A549 (cell line): ENCODE measurements around the gene TEP1. TPM values are rescaled to one million over a fixed set of nuclear protein-coding genes. Genes with fewer than 3 reads are reported as not detected.

Experiments used
- ATAC-seq, 2 experiments: fragments of 200-7000 bp in 1 of 2; fragments of >200 bp in 1 of 2; cut with Nextera tagmentation in 1 of 2; cut with Tn5 transposase in 1 of 2; 3 replicates each; pipeline versions ENCODE4 v1.8.0 to v1.9.1; 2018 to 2020; ENCODE audit warnings: mild to moderate bottlenecking in 1 of 2, moderate library complexity in 1 of 2
- CTCF ChIA-PET: fragments of 300-600 bp; sonication (Branson Sonifier 250); formaldehyde crosslinking; extraction: SDS; loops from one replicate; lab custom pipeline; 2021; ENCODE audit warnings: antibody characterized with exemption, inconsistent platforms; lab: Yijun Ruan, JAX
- POLR2A ChIA-PET: fragments of 350-600 bp; formaldehyde crosslinking; extraction: SDS; loops from one replicate; lab custom pipeline; 2021; ENCODE audit warnings: antibody characterized with exemption, inconsistent platforms; lab: Yijun Ruan, JAX
- DNase-seq, 2 experiments: peaks; one replicate each; pipeline versions ENCODE4 v3.0.0 to v3.0.0-alpha.2; 2011 to 2016; ENCODE audit warnings: low read depth in 1 of 2, low spot score in 1 of 2
- FAIRE-seq: peaks from 2 replicates; lab custom pipeline; 2011; peaks lifted over from hg19 to GRCh38; lab: Jason Lieb, UNC
- H3K27ac ChIP-seq, 2 experiments: fragments of >200 bp; sonication (Bioruptor Twin); formaldehyde crosslinking; 3 replicates each; pipeline ENCODE4 v1.5.1; 2016 to 2017
- H3K4me1 ChIP-seq: fragments of >200 bp; sonication (Bioruptor Twin); formaldehyde crosslinking; 3 replicates; pipeline ENCODE4 v1.6.1; 2016
- H3K4me2 ChIP-seq: fragments of >200 bp; sonication (Bioruptor Twin); formaldehyde crosslinking; 3 replicates; pipeline ENCODE4 v1.6.1; 2016
- H3K4me3 ChIP-seq: fragments of >200 bp; sonication (Bioruptor Twin); formaldehyde crosslinking; 3 replicates; pipeline ENCODE4 v1.5.1; 2016
- H3K9me3 ChIP-seq: fragments of >200 bp; sonication (Bioruptor Twin); formaldehyde crosslinking; 3 replicates; pipeline ENCODE4 v1.6.1; 2016
- BHLHE40 ChIP-seq: IDR thresholded peaks from 2 replicates; pipeline ENCODE4 v1.6.1; 2012; ENCODE audit warnings: low read depth, low read length, inconsistent platforms
- CBX2 ChIP-seq: fragments of 200-600 bp; sonication (generic); IDR thresholded peaks from 2 replicates; pipeline ENCODE4 v1.6.1; 2016; ENCODE audit warnings: low read depth, mild to moderate bottlenecking, borderline replicate concordance
- CBX8 ChIP-seq: fragments of 200-600 bp; sonication (generic); IDR thresholded peaks from 2 replicates; pipeline ENCODE4 v1.6.1; 2016
- EP300 ChIP-seq, 2 experiments: fragments of >200 bp; sonication (Bioruptor Twin); formaldehyde crosslinking; IDR thresholded peaks; 2 replicates in 1 of 2; 3 replicates in 1 of 2; pipeline ENCODE4 v1.6.1; 2016 to 2017
- ESRRA ChIP-seq: fragments of 150-350 bp; IDR thresholded peaks from 2 replicates; pipeline ENCODE4 v1.6.1; 2014; ENCODE audit warnings: mild to moderate bottlenecking, low read length, borderline replicate concordance
- FOSB ChIP-seq: fragments of 250-450 bp; sonication (Bioruptor Pico); IDR thresholded peaks from 2 replicates; pipeline ENCODE4 v1.5.0; 2020; ENCODE audit warnings: mild to moderate bottlenecking, moderate library complexity
- HDAC2 ChIP-seq: fragments of 200-600 bp; sonication (generic); IDR thresholded peaks from 2 replicates; pipeline ENCODE4 v1.6.1; 2016
- HEYL ChIP-seq: fragments of 250-450 bp; sonication (Bioruptor Pico); IDR thresholded peaks from 2 replicates; pipeline ENCODE4 v1.8.0; 2021; ENCODE audit warnings: mild to moderate bottlenecking, moderate library complexity
- HOXB13 ChIP-seq: fragments of 250-450 bp; sonication (Bioruptor Pico); IDR thresholded peaks from 2 replicates; pipeline ENCODE4 v1.5.0; 2020; ENCODE audit warnings: low read depth, mild to moderate bottlenecking, moderate library complexity
- JUN ChIP-seq, 2 experiments: fragments of >200 bp; sonication (Bioruptor Twin); formaldehyde crosslinking; IDR thresholded peaks; 2 replicates in 1 of 2; 3 replicates in 1 of 2; pipeline ENCODE4 v1.6.1; 2016 to 2017
- MAFK ChIP-seq: fragments of 450-650 bp; IDR thresholded peaks from 2 replicates; pipeline ENCODE4 v1.6.1; 2014; ENCODE audit not compliant: partially characterized antibody
- POLR2A ChIP-seq: IDR thresholded peaks from 2 replicates; pipeline ENCODE4 v1.6.1; 2012; ENCODE audit warnings: mild to moderate bottlenecking, low read length
- RAD21 ChIP-seq, 2 experiments: fragments of >200 bp in 1 of 2; sonication (Bioruptor Twin) in 1 of 2; formaldehyde crosslinking in 1 of 2; IDR thresholded peaks in 1 of 2; conservative IDR thresholded peaks in 1 of 2; 2 replicates in 1 of 2; 3 replicates in 1 of 2; pipeline ENCODE4 v1.6.1; 2012 to 2018; ENCODE audit warnings: inconsistent platforms in 1 of 2
- RARB ChIP-seq: fragments of 250-450 bp; sonication (Bioruptor Pico); IDR thresholded peaks from 2 replicates; pipeline ENCODE4 v1.8.0; 2021; ENCODE audit warnings: mild to moderate bottlenecking, moderate library complexity
- RCOR1 ChIP-seq: fragments of 150-350 bp; IDR thresholded peaks from 2 replicates; pipeline ENCODE4 v1.6.1; 2014; ENCODE audit warnings: antibody characterized with exemption, low read length, low read depth
- RNF2 ChIP-seq: fragments of 200-600 bp; sonication (generic); IDR thresholded peaks from 2 replicates; pipeline ENCODE4 v1.6.1; 2016; ENCODE audit warnings: low read depth, mild to moderate bottlenecking, antibody characterized with exemption, moderate library complexity, borderline replicate concordance
- ZC3H11A ChIP-seq: fragments of 450-650 bp; IDR thresholded peaks from 2 replicates; pipeline ENCODE4 v1.6.1; 2014; ENCODE audit warnings: antibody characterized with exemption, mild to moderate bottlenecking
- ZFP36 ChIP-seq: fragments of 450-650 bp; IDR thresholded peaks from 2 replicates; pipeline ENCODE4 v1.6.1; 2014; ENCODE audit warnings: borderline replicate concordance; ENCODE audit not compliant: partially characterized antibody
- ZNF302 ChIP-seq: fragments of 250-450 bp; sonication (Bioruptor Pico); IDR thresholded peaks from 2 replicates; pipeline ENCODE4 v1.9.0; 2021; ENCODE audit warnings: inconsistent platforms, mild to moderate bottlenecking, moderate library complexity
- WGBS: methylation state at CpG from one replicate; pipeline ENCODE4 v1.1.6; 2017; ENCODE audit errors: missing lambda C conversion rate; 5-methylcytosine and 5-hydroxymethylcytosine counted together
- polyA plus RNA-seq, 4 experiments: library from polyadenylated mRNA; depleted of rRNA in 3 of 4; stranded (reverse); fragments of >200 nt; fragmentation: RNase III in 1 of 4; extraction: RNeasy Plus Mini Kit Qiagen cat#74134 plus additional on column Dnase treatment in 1 of 4; gene quantifications; 2 replicates in 3 of 4; 3 replicates in 1 of 4; pipeline ENCODE4 v1.2.3, GENCODE V29; 2011 to 2017
- TF ChIP-seq, protein P1 (sequence below): fragments of 250-450 bp; sonication (Bioruptor Pico); IDR thresholded peaks from 2 replicates; pipeline ENCODE4 v1.5.0; 2021; ENCODE audit warnings: mild to moderate bottlenecking, moderate library complexity, borderline replicate concordance
- TF ChIP-seq, protein P2 (sequence below): fragments of >200 bp; sonication (Bioruptor Twin); formaldehyde crosslinking; IDR thresholded peaks from 3 replicates; pipeline ENCODE4 v1.5.1; 2016
- TF ChIP-seq, protein P3 (sequence below): fragments of >200 bp; sonication (Bioruptor Twin); formaldehyde crosslinking; IDR thresholded peaks from 3 replicates; pipeline ENCODE4 v1.6.1; 2016
- TF ChIP-seq, protein P4 (sequence below): IDR thresholded peaks from 2 replicates; pipeline ENCODE4 v1.6.1; 2012; ENCODE audit warnings: low read depth, borderline replicate concordance

The TEP1 gene
- polyA plus RNA-seq, 2 of the 4 experiments (the other 2 are of a cell fraction): 6.8 to 17.5 TPM

DNA sequence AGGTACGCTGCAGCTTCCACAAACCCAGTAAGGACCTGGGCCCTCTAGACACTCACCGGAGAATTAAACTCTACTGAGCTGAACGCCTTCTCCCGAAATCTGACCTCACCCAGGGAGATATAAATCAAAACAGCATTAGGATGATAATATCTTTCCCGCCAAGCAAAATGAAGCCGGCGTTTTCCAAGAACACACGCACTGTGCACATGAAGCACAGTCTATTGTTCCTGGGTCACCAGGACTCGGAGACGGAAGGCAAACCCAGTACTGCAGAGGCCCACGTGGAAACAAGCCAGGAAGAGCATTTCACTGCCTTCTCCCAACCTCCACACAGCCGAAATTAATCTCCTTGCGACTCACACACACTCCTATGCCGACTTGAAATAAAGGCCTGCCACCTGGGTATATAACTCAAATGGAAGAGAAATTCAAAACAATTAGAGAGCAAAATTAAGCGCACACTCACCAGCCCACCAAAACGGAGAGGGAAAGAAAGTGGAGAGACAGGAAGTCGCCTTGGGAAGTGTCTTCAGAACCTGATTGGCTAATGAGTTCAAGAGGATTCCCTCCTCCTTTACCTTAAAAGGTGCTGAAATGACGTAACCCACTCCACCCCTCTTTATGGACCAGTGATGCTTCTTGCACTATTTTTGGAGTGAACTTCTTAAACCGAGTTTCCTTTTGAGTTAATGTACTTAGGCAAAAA lies 80.4 kb downstream of the TEP1 start, which contains the start of gene CCNB1IP1 (continued):
- TF ChIP-seq, protein P1, sequence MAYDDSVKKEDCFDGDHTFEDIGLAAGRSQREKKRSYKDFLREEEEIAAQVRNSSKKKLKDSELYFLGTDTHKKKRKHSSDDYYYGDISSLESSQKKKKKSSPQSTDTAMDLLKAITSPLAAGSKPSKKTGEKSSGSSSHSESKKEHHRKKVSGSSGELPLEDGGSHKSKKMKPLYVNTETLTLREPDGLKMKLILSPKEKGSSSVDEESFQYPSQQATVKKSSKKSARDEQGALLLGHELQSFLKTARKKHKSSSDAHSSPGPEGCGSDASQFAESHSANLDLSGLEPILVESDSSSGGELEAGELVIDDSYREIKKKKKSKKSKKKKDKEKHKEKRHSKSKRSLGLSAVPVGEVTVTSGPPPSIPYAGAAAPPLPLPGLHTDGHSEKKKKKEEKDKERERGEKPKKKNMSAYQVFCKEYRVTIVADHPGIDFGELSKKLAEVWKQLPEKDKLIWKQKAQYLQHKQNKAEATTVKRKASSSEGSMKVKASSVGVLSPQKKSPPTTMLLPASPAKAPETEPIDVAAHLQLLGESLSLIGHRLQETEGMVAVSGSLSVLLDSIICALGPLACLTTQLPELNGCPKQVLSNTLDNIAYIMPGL: no peak
- TF ChIP-seq, protein P2, sequence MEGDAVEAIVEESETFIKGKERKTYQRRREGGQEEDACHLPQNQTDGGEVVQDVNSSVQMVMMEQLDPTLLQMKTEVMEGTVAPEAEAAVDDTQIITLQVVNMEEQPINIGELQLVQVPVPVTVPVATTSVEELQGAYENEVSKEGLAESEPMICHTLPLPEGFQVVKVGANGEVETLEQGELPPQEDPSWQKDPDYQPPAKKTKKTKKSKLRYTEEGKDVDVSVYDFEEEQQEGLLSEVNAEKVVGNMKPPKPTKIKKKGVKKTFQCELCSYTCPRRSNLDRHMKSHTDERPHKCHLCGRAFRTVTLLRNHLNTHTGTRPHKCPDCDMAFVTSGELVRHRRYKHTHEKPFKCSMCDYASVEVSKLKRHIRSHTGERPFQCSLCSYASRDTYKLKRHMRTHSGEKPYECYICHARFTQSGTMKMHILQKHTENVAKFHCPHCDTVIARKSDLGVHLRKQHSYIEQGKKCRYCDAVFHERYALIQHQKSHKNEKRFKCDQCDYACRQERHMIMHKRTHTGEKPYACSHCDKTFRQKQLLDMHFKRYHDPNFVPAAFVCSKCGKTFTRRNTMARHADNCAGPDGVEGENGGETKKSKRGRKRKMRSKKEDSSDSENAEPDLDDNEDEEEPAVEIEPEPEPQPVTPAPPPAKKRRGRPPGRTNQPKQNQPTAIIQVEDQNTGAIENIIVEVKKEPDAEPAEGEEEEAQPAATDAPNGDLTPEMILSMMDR: no peak

DNA sequence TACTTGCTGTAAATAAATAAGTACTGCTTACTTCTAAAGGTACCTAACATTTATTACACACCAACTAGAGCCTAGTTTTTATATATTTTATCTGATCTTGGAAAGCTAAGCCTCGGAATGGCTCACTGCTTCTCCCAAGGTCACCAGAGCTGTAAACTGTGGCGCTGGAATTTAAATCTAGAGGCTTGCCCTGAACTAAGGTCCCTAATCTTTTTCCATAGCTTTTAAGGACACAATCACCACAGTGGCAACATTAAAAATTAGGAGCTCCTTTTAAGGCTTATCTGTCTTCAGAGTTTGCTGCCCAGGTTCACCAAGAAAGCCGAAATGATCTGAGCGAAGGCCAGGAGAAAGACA lies 80.9 kb downstream of the TEP1 start:
- DNase-seq (no peak), ATAC-seq (peak; percentile 19 to 28; a peak in 3 of 6 replicates), FAIRE-seq (no peak)
- 5% methylated on average over 4 of the region's 4 CpGs for WGBS
- POLR2A ChIA-PET: interaction anchor here (2.4 kb wide), 1 partner anchor 10 kb away, joined by 53 read pairs; the partner anchor contains the start of gene PARP2
- TF ChIP-seq ESRRA (peak; percentile 73; the same call in 1 of the 2 replicates), BHLHE40 (no peak)
- H3K4me1 ChIP-seq: peaks cover 42% of the 10 kb centered on the region
- peak overlapping the region; percentile 84 for H3K4me3 ChIP-seq
- H3K4me2 ChIP-seq: peak overlapping the region; percentile 68
- H3K27ac ChIP-seq: peak overlapping the region; percentile 81 to 87
- H3K9me3 ChIP-seq: no peaks in the 10 kb centered on the region
- CTCF ChIA-PET: interaction anchor here (3.2 to 5.8 kb wide), 2 partner anchors 10 to 276 kb away, joined by 19 to 37 read pairs; partner anchors contain the start of gene PARP2

DNA sequence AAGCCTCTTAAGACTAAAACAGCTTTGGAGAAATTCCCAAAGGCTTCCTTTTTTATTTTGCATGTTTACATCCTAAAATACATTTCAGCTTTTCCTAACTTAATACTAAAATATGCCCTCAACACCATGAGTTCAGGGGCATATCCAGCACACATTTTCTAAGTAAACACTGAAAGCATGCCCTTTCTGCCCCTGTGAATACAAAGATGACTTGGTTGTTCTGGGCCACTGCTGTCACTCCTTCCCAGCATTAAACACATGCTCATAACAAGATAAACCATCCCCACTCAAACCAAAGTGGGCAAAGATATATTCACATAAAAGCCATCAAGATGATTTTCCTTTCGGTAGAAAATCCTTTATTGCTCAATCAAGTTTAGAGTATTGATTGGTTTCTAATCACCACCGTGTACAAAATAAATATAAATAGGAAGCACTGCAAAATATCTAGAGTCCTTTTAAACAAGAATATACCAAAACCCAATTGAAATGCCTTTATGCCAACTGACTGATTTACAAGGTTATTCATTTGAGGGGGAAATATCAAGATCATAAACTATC lies 82.2 kb downstream of the TEP1 start:
- ChIA-PET POLR2A (no interaction called here), CTCF (interaction anchor here (1.3 to 5.8 kb wide), 3 partner anchors 11 to 277 kb away, joined by 4 to 37 read pairs (median 19); partner anchors contain the start of gene PARP2)
- peak overlapping the region; percentile 68 for H3K4me2 ChIP-seq

DNA sequence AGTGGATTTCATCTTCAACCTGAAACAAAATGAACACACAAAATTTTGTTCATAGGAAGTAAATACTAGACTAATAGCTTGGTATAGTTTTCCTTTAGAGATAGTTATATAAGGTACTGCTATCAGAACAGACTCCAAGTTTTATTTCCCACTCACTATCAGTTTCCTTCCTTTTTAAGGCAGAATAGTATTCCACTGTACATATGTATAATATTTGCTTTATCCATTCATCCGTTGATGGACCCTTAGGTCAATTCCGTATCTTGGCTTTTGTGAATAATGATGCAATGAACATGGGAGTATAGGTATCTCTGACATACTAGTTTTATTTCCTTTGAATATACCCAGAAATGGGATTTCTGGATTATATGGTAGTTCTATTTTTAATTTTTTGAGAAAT lies 83.9 kb downstream of the TEP1 start:
- POLR2A ChIA-PET: no interaction called here
- no peak for ATAC-seq
- TF ChIP-seq EP300 (IDR thresholded peaks at IDR 0.05) (no peak), RARB (no peak), ZFP36 (no peak), ZC3H11A (no peak), HEYL (no peak), HDAC2 (no peak), FOSB (CRISPR knock-in tag) (no peak), ESRRA (no peak), POLR2A (no peak), ZNF302 (CRISPR knock-in tag) (no peak), MAFK (no peak), RCOR1 (no peak)
- TF ChIP-seq, protein P3, sequence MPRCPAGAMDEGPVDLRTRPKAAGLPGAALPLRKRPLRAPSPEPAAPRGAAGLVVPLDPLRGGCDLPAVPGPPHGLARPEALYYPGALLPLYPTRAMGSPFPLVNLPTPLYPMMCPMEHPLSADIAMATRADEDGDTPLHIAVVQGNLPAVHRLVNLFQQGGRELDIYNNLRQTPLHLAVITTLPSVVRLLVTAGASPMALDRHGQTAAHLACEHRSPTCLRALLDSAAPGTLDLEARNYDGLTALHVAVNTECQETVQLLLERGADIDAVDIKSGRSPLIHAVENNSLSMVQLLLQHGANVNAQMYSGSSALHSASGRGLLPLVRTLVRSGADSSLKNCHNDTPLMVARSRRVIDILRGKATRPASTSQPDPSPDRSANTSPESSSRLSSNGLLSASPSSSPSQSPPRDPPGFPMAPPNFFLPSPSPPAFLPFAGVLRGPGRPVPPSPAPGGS: no peak
- TF ChIP-seq, protein P4, sequence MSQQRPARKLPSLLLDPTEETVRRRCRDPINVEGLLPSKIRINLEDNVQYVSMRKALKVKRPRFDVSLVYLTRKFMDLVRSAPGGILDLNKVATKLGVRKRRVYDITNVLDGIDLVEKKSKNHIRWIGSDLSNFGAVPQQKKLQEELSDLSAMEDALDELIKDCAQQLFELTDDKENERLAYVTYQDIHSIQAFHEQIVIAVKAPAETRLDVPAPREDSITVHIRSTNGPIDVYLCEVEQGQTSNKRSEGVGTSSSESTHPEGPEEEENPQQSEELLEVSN: no peak

More for the DNA sequence above, 82.2 kb downstream of the TEP1 start:
- FAIRE-seq: no peak
- Histone ChIP-seq H3K4me3 (peak overlapping the region; percentile 84; the same call in 1 of the 3 replicates), H3K4me1 (peaks cover 42% of the 10 kb centered on the region)
- 65% methylated on average over 2 of the region's 2 CpGs for WGBS
- TF ChIP-seq BHLHE40 (no peak), HDAC2 (no peak), JUN (IDR thresholded peaks at IDR 0.05) (no peak), CBX2 (no peak), RCOR1 (no peak), RAD21 (conservative IDR thresholded peaks at IDR 0.05 in 1 of 2, IDR thresholded peaks at IDR 0.05 in 1 of 2) (no peak), CBX8 (no peak), RNF2 (no peak), HOXB13 (CRISPR knock-in tag) (no peak)
- TF ChIP-seq, protein P2: no peak
- TF ChIP-seq, all 56 proteins: peak for 0
- ATAC-seq (no peak), DNase-seq (no peak)
- no peaks in the 10 kb centered on the region for H3K9me3 ChIP-seq
- peak overlapping the region in 1 of 2 experiments; percentile 25; a peak in 2 of 6 replicates for H3K27ac ChIP-seq

More for the DNA sequence above, 83.9 kb downstream of the TEP1 start:
- FAIRE-seq: no peak
- DNase-seq: no peak
- peaks cover 42% of the 10 kb centered on the region for H3K4me1 ChIP-seq
- no peak overlapping the region for H3K4me2 ChIP-seq
- H3K27ac ChIP-seq: no peak overlapping the region
- no peaks in the 10 kb centered on the region for H3K9me3 ChIP-seq
- CTCF ChIA-PET: interaction anchor here (0.6 to 5.8 kb wide), 6 partner anchors 14 to 279 kb away, joined by 3 to 37 read pairs (median 4); partner anchors contain the start of genes PARP2 and PIP4P1
- WGBS: 91% methylated on average over 2 of the region's 2 CpGs
- no peak overlapping the region for H3K4me3 ChIP-seq
